HepG2 (cell line): ENCODE results near the gene CHP1. TPM values are rescaled to one million over a fixed set of nuclear protein-coding genes. Genes with fewer than 3 reads are reported as not detected.

ENCODE experiments used
- ARID5B ChIP-seq: IDR thresholded peaks from 2 replicates; pipeline ENCODE4 v1.4.0; 2020; ENCODE audit warnings: mild to moderate bottlenecking, missing genetic modification reagents
- BORCS8-MEF2B ChIP-seq: sonication (generic); formaldehyde crosslinking; IDR thresholded peaks from 2 replicates; pipeline ENCODE4 v1.8.0; 2022; ENCODE audit warnings: mild to moderate bottlenecking, missing genetic modification reagents
- CENPBD1 ChIP-seq: sonication (generic); formaldehyde crosslinking; IDR thresholded peaks from 2 replicates; pipeline ENCODE4 v1.8.0; 2022; ENCODE audit warnings: missing genetic modification reagents, low read depth, mild to moderate bottlenecking, borderline replicate concordance
- CHD2 ChIP-seq: IDR thresholded peaks from 2 replicates; pipeline ENCODE4 v1.6.1; 2011; ENCODE audit warnings: low read depth, low read length, improper control_type of control experiment
- FLYWCH1 ChIP-seq: sonication (generic); formaldehyde crosslinking; IDR thresholded peaks from 2 replicates; pipeline ENCODE4 v1.8.1; 2023; ENCODE audit warnings: mild to moderate bottlenecking, missing genetic modification reagents
- HDAC2 ChIP-seq: sonication (generic); formaldehyde crosslinking; IDR thresholded peaks from 2 replicates; pipeline ENCODE4 v1.4.0; 2020; ENCODE audit warnings: missing genetic modification reagents
- IRF1 ChIP-seq: sonication (generic); formaldehyde crosslinking; IDR thresholded peaks from 2 replicates; pipeline ENCODE4 v1.4.0; 2020; ENCODE audit warnings: low read depth, mild to moderate bottlenecking, missing genetic modification reagents
- KLF12 ChIP-seq: sonication (generic); formaldehyde crosslinking; IDR thresholded peaks from 2 replicates; pipeline ENCODE4 v1.4.0; 2020; ENCODE audit warnings: missing genetic modification reagents, borderline replicate concordance
- MLLT10 ChIP-seq: sonication (generic); formaldehyde crosslinking; IDR thresholded peaks from 2 replicates; pipeline ENCODE4 v1.4.0; 2020; ENCODE audit warnings: missing genetic modification reagents
- NR2F2 ChIP-seq: IDR thresholded peaks from 2 replicates; pipeline ENCODE4 v1.6.1; 2012; ENCODE audit warnings: low read depth, inconsistent platforms, borderline replicate concordance
- PBX2 ChIP-seq: IDR thresholded peaks from 2 replicates; pipeline ENCODE4 v1.6.1; 2016; ENCODE audit warnings: control low read depth
- PTBP1 ChIP-seq: fragments of 200-400 bp; formaldehyde crosslinking; IDR thresholded peaks from 2 replicates; pipeline ENCODE4 v1.6.1; 2018; ENCODE audit warnings: low read length, low read depth; ENCODE audit not compliant: poor library complexity, severe bottlenecking
- RFX5 ChIP-seq: IDR thresholded peaks from 2 replicates; pipeline ENCODE4 v1.6.1; 2011; ENCODE audit warnings: low read depth, low read length, improper control_type of control experiment
- SUZ12 ChIP-seq: fragments of 150-350 bp; IDR thresholded peaks from 2 replicates; pipeline ENCODE4 v1.6.1; 2014; ENCODE audit warnings: low read depth, low read length
- U2AF2 ChIP-seq: fragments of 200-400 bp; formaldehyde crosslinking; IDR thresholded peaks from 2 replicates; pipeline ENCODE4 v1.6.1; 2017; ENCODE audit warnings: low read depth, mild to moderate bottlenecking, low read length
- ZC3H13 ChIP-seq: sonication (generic); formaldehyde crosslinking; IDR thresholded peaks from 2 replicates; pipeline ENCODE4 v1.8.1; 2023; ENCODE audit warnings: mild to moderate bottlenecking, missing genetic modification reagents, moderate library complexity
- ZC3H4 ChIP-seq: sonication (generic); formaldehyde crosslinking; IDR thresholded peaks from 2 replicates; pipeline ENCODE4 v1.4.0; 2020; ENCODE audit warnings: missing genetic modification reagents, borderline replicate concordance
- ZNF136 ChIP-seq: sonication (generic); formaldehyde crosslinking; IDR thresholded peaks from 2 replicates; pipeline ENCODE4 v1.8.1; 2022; ENCODE audit warnings: low read depth, mild to moderate bottlenecking, moderate library complexity, missing genetic modification reagents
- ZNF253 ChIP-seq: sonication (generic); formaldehyde crosslinking; IDR thresholded peaks from 2 replicates; pipeline ENCODE4 v1.8.0; 2022; ENCODE audit warnings: mild to moderate bottlenecking, missing genetic modification reagents, borderline replicate concordance
- ZNF3 ChIP-seq: IDR thresholded peaks from 2 replicates; pipeline ENCODE4 v1.7.0; 2017; ENCODE audit warnings: inconsistent platforms
- ZNF501 ChIP-seq: sonication (generic); formaldehyde crosslinking; IDR thresholded peaks from 2 replicates; pipeline ENCODE4 v1.5.1; 2020; ENCODE audit warnings: mild to moderate bottlenecking, moderate library complexity, missing genetic modification reagents
- ZNF530 ChIP-seq: sonication (generic); formaldehyde crosslinking; IDR thresholded peaks from 2 replicates; pipeline ENCODE4 v1.5.0; 2020; ENCODE audit warnings: low read depth, mild to moderate bottlenecking, missing genetic modification reagents
- ZNF563 ChIP-seq: sonication (generic); formaldehyde crosslinking; IDR thresholded peaks from 2 replicates; pipeline ENCODE4 v1.8.0; 2022; ENCODE audit warnings: mild to moderate bottlenecking, moderate library complexity, missing genetic modification reagents
- ZNF652 ChIP-seq: IDR thresholded peaks from 2 replicates; pipeline ENCODE4 v1.6.1; 2016; ENCODE audit warnings: low read depth, borderline replicate concordance
- ZNF772 ChIP-seq: sonication (generic); formaldehyde crosslinking; IDR thresholded peaks from 2 replicates; pipeline ENCODE4 v1.5.0; 2020; ENCODE audit warnings: mild to moderate bottlenecking, missing genetic modification reagents
- polyA plus RNA-seq, 8 experiments: library from polyadenylated mRNA; depleted of rRNA in 3 of 8; stranded (reverse) in 7 of 8; unstranded in 1 of 8; fragments of >200 nt; fragmentation: Illumina TruSeq in 4 of 8; extraction: Trizol in 4 of 8; gene quantifications; 2 replicates each; pipeline versions ENCODE4 v1.2.1 to v1.2.3, GENCODE V29; 2011 to 2016; ENCODE audit warnings: low read depth in 4 of 8, missing spikeins in 1 of 8, mixed read lengths in 1 of 8; ENCODE audit not compliant: insufficient read depth in 1 of 8
- total RNA-seq, 5 experiments: library from RNA; depleted of rRNA; stranded (reverse); fragments of >200 nt; fragmentation: Illumina TruSeq; extraction: Trizol; gene quantifications; 2 replicates each; pipeline ENCODE4 v1.2.3, GENCODE V29; 2016; ENCODE audit warnings: low read depth in 1 of 5

The CHP1 gene
- total and polyA plus RNA-seq, 2 of the 13 experiments (the other 11 are each of a cell fraction or from before 2014, with no cell fraction given) = 49.6 to 76.4 TPM

- peak; percentile 20 for TF ChIP-seq ARID5B (CRISPR knock-in tag)
- peak; percentile 45; the same call in 1 of the 2 replicates for TF ChIP-seq NR2F2
- peak; percentile 63; the same call in 1 of the 2 replicates for TF ChIP-seq ZNF3 (CRISPR knock-in tag)
- TF ChIP-seq ZC3H4 = no peak
- peak; percentile 55; the same call in 1 of the 2 replicates for TF ChIP-seq ZNF136 (CRISPR knock-in tag)
- peak; percentile 91 for TF ChIP-seq ZNF501
- TF ChIP-seq ZNF652 (CRISPR knock-in tag) = peak; percentile 33; the same call in 1 of the 2 replicates
- 0 out of 2 replicates have a peak, but pooled peaks have one; percentile 24 for TF ChIP-seq ZC3H13 (CRISPR knock-in tag)
- no peak for TF ChIP-seq CHD2
- TF ChIP-seq PBX2 = 0 out of 2 replicates have a peak, but pooled peaks have one; percentile 26
- no peak for TF ChIP-seq U2AF2
- TF ChIP-seq PTBP1 = peak; percentile 38
- peak; percentile 60; the same call in 1 of the 2 replicates for TF ChIP-seq KLF12 (CRISPR knock-in tag)
- TF ChIP-seq RFX5 = peak; percentile 65; the same call in 1 of the 2 replicates
- TF ChIP-seq ZNF253 (CRISPR knock-in tag) = no peak
- no peak for TF ChIP-seq CENPBD1 (CRISPR knock-in tag)
- peak; percentile 100 for TF ChIP-seq ZNF563 (CRISPR knock-in tag)
- peak; percentile 93 for TF ChIP-seq ZNF530 (CRISPR knock-in tag)
- peak; percentile 97 for TF ChIP-seq FLYWCH1 (CRISPR knock-in tag)
- peak; percentile 94 for TF ChIP-seq ZNF772 (CRISPR knock-in tag)
- TF ChIP-seq BORCS8-MEF2B (CRISPR knock-in tag) = peak; percentile 76
- no peak; the same call in 1 of the 2 replicates for TF ChIP-seq IRF1
- no peak for TF ChIP-seq MLLT10
- peak; percentile 53 for TF ChIP-seq HDAC2 (CRISPR knock-in tag)
- no peak for TF ChIP-seq SUZ12
These were observed at the start of gene CHP1, which contains the start of gene EXD1 (continued) for GRCh38 chr15:41230650-41231421.
